HepG2 (cell line): ENCODE measurements around the gene TMEM252. TPM values are rescaled to one million over a fixed set of nuclear protein-coding genes. Genes with fewer than 3 reads are reported as not detected.

ENCODE experiments used
- DR1 ChIP-seq: sonication (generic); formaldehyde crosslinking; IDR thresholded peaks from 2 replicates; pipeline ENCODE4 v1.8.0; 2021; ENCODE audit warnings: mild to moderate bottlenecking, missing genetic modification reagents, inconsistent platforms
- FOXP1 ChIP-seq, 2 experiments: fragments of 450-650 bp in 1 of 2; IDR thresholded peaks; 2 replicates each; pipeline ENCODE4 v1.6.1; 2017 to 2018; ENCODE audit warnings: antibody characterized with exemption in 1 of 2
- MNT ChIP-seq: fragments of 450-650 bp; IDR thresholded peaks from 2 replicates; pipeline ENCODE4 v1.6.1; 2016
- ZBTB39 ChIP-seq: sonication (generic); formaldehyde crosslinking; IDR thresholded peaks from 2 replicates; pipeline ENCODE4 v1.5.0; 2020; ENCODE audit warnings: missing genetic modification reagents
- ZKSCAN5 ChIP-seq: sonication (generic); formaldehyde crosslinking; IDR thresholded peaks from 2 replicates; pipeline ENCODE4 v1.5.1; 2020; ENCODE audit warnings: mild to moderate bottlenecking, missing genetic modification reagents
- ZNF326 ChIP-seq: sonication (generic); formaldehyde crosslinking; IDR thresholded peaks from 2 replicates; pipeline ENCODE4 v1.4.0; 2020; ENCODE audit warnings: missing genetic modification reagents, borderline replicate concordance
- ZNF441 ChIP-seq: sonication (generic); formaldehyde crosslinking; IDR thresholded peaks from 2 replicates; pipeline ENCODE4 v1.7.0; 2021; ENCODE audit warnings: missing genetic modification reagents, borderline replicate concordance
- ZNF619 ChIP-seq: sonication (generic); formaldehyde crosslinking; IDR thresholded peaks from 2 replicates; pipeline ENCODE4 v1.4.0; 2020; ENCODE audit warnings: mild to moderate bottlenecking, missing genetic modification reagents
- ZNF772 ChIP-seq: sonication (generic); formaldehyde crosslinking; IDR thresholded peaks from 2 replicates; pipeline ENCODE4 v1.5.0; 2020; ENCODE audit warnings: mild to moderate bottlenecking, missing genetic modification reagents
- ZNF782 ChIP-seq: sonication (generic); formaldehyde crosslinking; IDR thresholded peaks from 2 replicates; pipeline ENCODE4 v1.4.0; 2020; ENCODE audit warnings: missing genetic modification reagents, mild to moderate bottlenecking, borderline replicate concordance
- polyA plus RNA-seq, 8 experiments: library from polyadenylated mRNA; depleted of rRNA in 3 of 8; stranded (reverse) in 7 of 8; unstranded in 1 of 8; fragments of >200 nt; fragmentation: Illumina TruSeq in 4 of 8; extraction: Trizol in 4 of 8; gene quantifications; 2 replicates each; pipeline versions ENCODE4 v1.2.1 to v1.2.3, GENCODE V29; 2011 to 2016; ENCODE audit warnings: low read depth in 4 of 8, missing spikeins in 1 of 8, mixed read lengths in 1 of 8; ENCODE audit not compliant: insufficient read depth in 1 of 8
- total RNA-seq, 5 experiments: library from RNA; depleted of rRNA; stranded (reverse); fragments of >200 nt; fragmentation: Illumina TruSeq; extraction: Trizol; gene quantifications; 2 replicates each; pipeline ENCODE4 v1.2.3, GENCODE V29; 2016; ENCODE audit warnings: low read depth in 1 of 5
- TF ChIP-seq, protein P1 (sequence below): sonication (generic); formaldehyde crosslinking; IDR thresholded peaks from 2 replicates; pipeline ENCODE4 v1.4.0; 2020; ENCODE audit warnings: low read depth, mild to moderate bottlenecking, missing genetic modification reagents
- TF ChIP-seq, protein P2 (sequence below): sonication (generic); formaldehyde crosslinking; IDR thresholded peaks from 2 replicates; pipeline ENCODE4 v1.5.0; 2020; ENCODE audit warnings: mild to moderate bottlenecking, missing genetic modification reagents, moderate library complexity
- TF ChIP-seq, protein P3 (sequence below): sonication (generic); formaldehyde crosslinking; IDR thresholded peaks from 2 replicates; pipeline ENCODE4 v1.5.1; 2020; ENCODE audit warnings: mild to moderate bottlenecking, missing genetic modification reagents, borderline replicate concordance

The TMEM252 gene
- total and polyA plus RNA-seq, 2 of the 13 experiments (the other 11 are each of a cell fraction or from before 2014, with no cell fraction given): not detected

- TF ChIP-seq ZKSCAN5 (CRISPR knock-in tag): no peak
- no peak for TF ChIP-seq FOXP1 (IDR thresholded peaks at IDR 0.05)
- TF ChIP-seq FOXP1 (CRISPR knock-in tag; IDR thresholded peaks at IDR 0.05): no peak
- TF ChIP-seq, protein P1, sequence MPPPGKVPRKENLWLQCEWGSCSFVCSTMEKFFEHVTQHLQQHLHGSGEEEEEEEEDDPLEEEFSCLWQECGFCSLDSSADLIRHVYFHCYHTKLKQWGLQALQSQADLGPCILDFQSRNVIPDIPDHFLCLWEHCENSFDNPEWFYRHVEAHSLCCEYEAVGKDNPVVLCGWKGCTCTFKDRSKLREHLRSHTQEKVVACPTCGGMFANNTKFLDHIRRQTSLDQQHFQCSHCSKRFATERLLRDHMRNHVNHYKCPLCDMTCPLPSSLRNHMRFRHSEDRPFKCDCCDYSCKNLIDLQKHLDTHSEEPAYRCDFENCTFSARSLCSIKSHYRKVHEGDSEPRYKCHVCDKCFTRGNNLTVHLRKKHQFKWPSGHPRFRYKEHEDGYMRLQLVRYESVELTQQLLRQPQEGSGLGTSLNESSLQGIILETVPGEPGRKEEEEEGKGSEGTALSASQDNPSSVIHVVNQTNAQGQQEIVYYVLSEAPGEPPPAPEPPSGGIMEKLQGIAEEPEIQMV (CRISPR knock-in tag): no peak
- TF ChIP-seq ZBTB39 (CRISPR knock-in tag): no peak
- TF ChIP-seq DR1 (CRISPR knock-in tag): no peak
- no peak for TF ChIP-seq ZNF772
- TF ChIP-seq, protein P2, sequence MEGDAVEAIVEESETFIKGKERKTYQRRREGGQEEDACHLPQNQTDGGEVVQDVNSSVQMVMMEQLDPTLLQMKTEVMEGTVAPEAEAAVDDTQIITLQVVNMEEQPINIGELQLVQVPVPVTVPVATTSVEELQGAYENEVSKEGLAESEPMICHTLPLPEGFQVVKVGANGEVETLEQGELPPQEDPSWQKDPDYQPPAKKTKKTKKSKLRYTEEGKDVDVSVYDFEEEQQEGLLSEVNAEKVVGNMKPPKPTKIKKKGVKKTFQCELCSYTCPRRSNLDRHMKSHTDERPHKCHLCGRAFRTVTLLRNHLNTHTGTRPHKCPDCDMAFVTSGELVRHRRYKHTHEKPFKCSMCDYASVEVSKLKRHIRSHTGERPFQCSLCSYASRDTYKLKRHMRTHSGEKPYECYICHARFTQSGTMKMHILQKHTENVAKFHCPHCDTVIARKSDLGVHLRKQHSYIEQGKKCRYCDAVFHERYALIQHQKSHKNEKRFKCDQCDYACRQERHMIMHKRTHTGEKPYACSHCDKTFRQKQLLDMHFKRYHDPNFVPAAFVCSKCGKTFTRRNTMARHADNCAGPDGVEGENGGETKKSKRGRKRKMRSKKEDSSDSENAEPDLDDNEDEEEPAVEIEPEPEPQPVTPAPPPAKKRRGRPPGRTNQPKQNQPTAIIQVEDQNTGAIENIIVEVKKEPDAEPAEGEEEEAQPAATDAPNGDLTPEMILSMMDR (CRISPR knock-in tag): peak; percentile 60
- TF ChIP-seq MNT: no peak
- no peak for TF ChIP-seq ZNF441
- TF ChIP-seq, protein P3, sequence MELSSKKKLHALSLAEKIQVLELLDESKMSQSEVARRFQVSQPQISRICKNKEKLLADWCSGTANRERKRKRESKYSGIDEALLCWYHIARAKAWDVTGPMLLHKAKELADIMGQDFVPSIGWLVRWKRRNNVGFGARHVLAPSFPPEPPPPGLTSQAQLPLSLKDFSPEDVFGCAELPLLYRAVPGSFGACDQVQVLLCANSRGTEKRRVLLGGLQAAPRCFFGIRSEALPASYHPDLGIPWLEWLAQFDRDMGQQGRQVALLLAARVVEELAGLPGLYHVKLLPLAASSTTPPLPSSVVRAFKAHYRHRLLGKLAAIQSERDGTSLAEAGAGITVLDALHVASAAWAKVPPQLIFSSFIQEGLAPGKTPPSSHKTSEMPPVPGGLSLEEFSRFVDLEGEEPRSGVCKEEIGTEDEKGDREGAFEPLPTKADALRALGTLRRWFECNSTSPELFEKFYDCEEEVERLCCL (CRISPR knock-in tag): no peak
- no peak for TF ChIP-seq ZNF619 (CRISPR knock-in tag)
- TF ChIP-seq ZNF782 (CRISPR knock-in tag): no peak
- no peak for TF ChIP-seq ZNF326
These were observed 19.6 kb upstream of the TMEM252 start (continued) for GRCh38 chr9:68560071-68560844.
